SHP77 (cell line): ENCODE data around the gene ZFR2.

Experiments used
- DNase-seq, 2 experiments: peaks; one replicate each; lab custom pipeline; 2025; lab: John Stamatoyannopoulos, UW

ZFR2 gene

GRCh38 chr19:3785938-3786824 lies 82.7 kb downstream of the ZFR2 start, which contains the start of gene MATK:
Gene MATK (minus strand): TSS chr19:3786381. CDS start chr19:3785135, 1,246 bp downstream.
- DNase-seq = no peak

GRCh38 chr19:3785451-3785937 lies 83.3 kb downstream of the ZFR2 start:
- DNase-seq = no peak

- DNase-seq = no peak
Observed at GRCh38 chr19:3784607-3785450, 84.0 kb downstream of the ZFR2 start.

- DNase-seq = peak in 1 of 2 experiments; percentile 26
Observed at GRCh38 chr19:3783660-3784584, 84.9 kb downstream of the ZFR2 start.

- no peak for DNase-seq
Observed at GRCh38 chr19:3782903-3783302, 85.9 kb downstream of the ZFR2 start.

GRCh38 chr19:3782330-3782729 lies 86.5 kb downstream of the ZFR2 start:
- DNase-seq = no peak

GRCh38 chr19:3781603-3782002 lies 87.2 kb downstream of the ZFR2 start:
- no peak for DNase-seq

GRCh38 chr19:3780786-3781304 lies 88.0 kb downstream of the ZFR2 start:
- no peak for DNase-seq

GRCh38 chr19:3778899-3779723 lies 89.7 kb downstream of the ZFR2 start:
- DNase-seq = no peak

GRCh38 chr19:3778104-3778867 lies 90.6 kb downstream of the ZFR2 start:
- no peak for DNase-seq

- DNase-seq = no peak
Observed at GRCh38 chr19:3776479-3777040, 92.3 kb downstream of the ZFR2 start.

- DNase-seq = no peak
Observed at GRCh38 chr19:3775831-3776230, 93.0 kb downstream of the ZFR2 start.

GRCh38 chr19:3775374-3775711 lies 93.5 kb downstream of the ZFR2 start:
- no peak for DNase-seq

GRCh38 chr19:3774621-3775373 lies 94.0 kb downstream of the ZFR2 start:
- no peak for DNase-seq

- DNase-seq = no peak
Observed at GRCh38 chr19:3773814-3774515, 94.9 kb downstream of the ZFR2 start.

- no peak for DNase-seq
Observed at GRCh38 chr19:3771906-3772455, 96.9 kb downstream of the ZFR2 start, which contains the start of gene RAX2. Gene RAX2 (minus strand): TSS chr19:3772228. CDS start chr19:3771742, 486 bp downstream.
